HEK293 (cell line): ENCODE results near the gene RHOD.
A peak's percentile ranks its signal among the peaks of the same experiment; 100 is the strongest.

Experiments used
- BCL6B ChIP-seq: fragments of 450-650 bp; formaldehyde crosslinking; IDR thresholded peaks from 2 replicates; pipeline ENCODE4 v1.5.1; 2017; ENCODE audit warnings: missing biosample characterization, missing genetic modification characterization
- GLIS1 ChIP-seq: fragments of 450-650 bp; formaldehyde crosslinking; IDR thresholded peaks from 2 replicates; pipeline ENCODE4 v1.5.1; 2016; ENCODE audit warnings: missing biosample characterization, missing genetic modification characterization
- PRDM10 ChIP-seq: fragments of 450-650 bp; formaldehyde crosslinking; IDR thresholded peaks from 2 replicates; pipeline ENCODE4 v1.5.1; 2016; ENCODE audit warnings: missing biosample characterization, missing genetic modification characterization
- SCRT2 ChIP-seq: fragments of 450-650 bp; formaldehyde crosslinking; IDR thresholded peaks from 2 replicates; pipeline ENCODE4 v1.5.1; 2016; ENCODE audit warnings: missing biosample characterization, missing genetic modification characterization
- SP2 ChIP-seq: fragments of 450-650 bp; formaldehyde crosslinking; IDR thresholded peaks from 2 replicates; pipeline ENCODE4 v1.5.1; 2016; ENCODE audit warnings: missing biosample characterization, missing genetic modification characterization
- SP3 ChIP-seq: fragments of 450-650 bp; formaldehyde crosslinking; IDR thresholded peaks from 2 replicates; pipeline ENCODE4 v1.5.1; 2016; ENCODE audit warnings: missing biosample characterization, missing genetic modification characterization
- ZBTB21 ChIP-seq: fragments of 450-650 bp; formaldehyde crosslinking; IDR thresholded peaks from 2 replicates; pipeline ENCODE4 v1.5.1; 2017; ENCODE audit warnings: missing biosample characterization, missing genetic modification characterization
- ZFP69B ChIP-seq: fragments of 450-650 bp; formaldehyde crosslinking; IDR thresholded peaks from 2 replicates; pipeline ENCODE4 v1.5.1; 2016; ENCODE audit warnings: missing biosample characterization, missing genetic modification characterization
- ZNF114 ChIP-seq: fragments of 450-650 bp; formaldehyde crosslinking; IDR thresholded peaks from 2 replicates; pipeline ENCODE4 v1.5.0; 2017; ENCODE audit warnings: missing biosample characterization, missing genetic modification characterization
- ZNF169 ChIP-seq: fragments of 450-650 bp; formaldehyde crosslinking; IDR thresholded peaks from 2 replicates; pipeline ENCODE4 v1.5.1; 2016; ENCODE audit warnings: missing biosample characterization, missing genetic modification characterization
- ZNF174 ChIP-seq: fragments of 450-650 bp; formaldehyde crosslinking; IDR thresholded peaks from 2 replicates; pipeline ENCODE4 v1.5.0; 2017; ENCODE audit warnings: missing biosample characterization, mild to moderate bottlenecking, missing genetic modification characterization
- ZNF211 ChIP-seq: fragments of 450-650 bp; formaldehyde crosslinking; IDR thresholded peaks from 2 replicates; pipeline ENCODE4 v1.5.1; 2016; ENCODE audit warnings: low read depth, missing biosample characterization, missing genetic modification characterization
- ZNF214 ChIP-seq: fragments of 450-650 bp; formaldehyde crosslinking; IDR thresholded peaks from 2 replicates; pipeline ENCODE4 v1.5.1; 2017; ENCODE audit warnings: missing biosample characterization, mild to moderate bottlenecking, missing genetic modification characterization, borderline replicate concordance
- ZNF23 ChIP-seq: fragments of 450-650 bp; formaldehyde crosslinking; IDR thresholded peaks from 2 replicates; pipeline ENCODE4 v1.5.1; 2016; ENCODE audit warnings: missing biosample characterization, missing genetic modification characterization, borderline replicate concordance
- ZNF280D ChIP-seq: fragments of 450-650 bp; formaldehyde crosslinking; IDR thresholded peaks from 2 replicates; pipeline ENCODE4 v1.5.1; 2016; ENCODE audit warnings: missing biosample characterization, missing genetic modification characterization
- ZNF302 ChIP-seq: fragments of 450-650 bp; formaldehyde crosslinking; IDR thresholded peaks from 2 replicates; pipeline ENCODE4 v1.5.1; 2016; ENCODE audit warnings: missing biosample characterization, missing genetic modification characterization, low read depth
- ZNF362 ChIP-seq: fragments of 450-650 bp; formaldehyde crosslinking; IDR thresholded peaks from 2 replicates; pipeline ENCODE4 v1.5.1; 2016; ENCODE audit warnings: missing biosample characterization, missing genetic modification characterization
- ZNF366 ChIP-seq: fragments of 450-650 bp; formaldehyde crosslinking; conservative IDR thresholded peaks from 2 replicates; pipeline ENCODE4 v1.5.1; 2016; ENCODE audit warnings: missing biosample characterization, missing genetic modification characterization
- ZNF391 ChIP-seq: fragments of 450-650 bp; formaldehyde crosslinking; IDR thresholded peaks from 2 replicates; pipeline ENCODE4 v1.5.1; 2016; ENCODE audit warnings: low read depth, missing biosample characterization, missing genetic modification characterization, borderline replicate concordance
- ZNF433 ChIP-seq: fragments of 450-650 bp; formaldehyde crosslinking; IDR thresholded peaks from 2 replicates; pipeline ENCODE4 v1.5.1; 2016; ENCODE audit warnings: missing biosample characterization, missing genetic modification characterization, low read depth
- ZNF473 ChIP-seq: fragments of 450-650 bp; formaldehyde crosslinking; IDR thresholded peaks from 2 replicates; pipeline ENCODE4 v1.5.1; 2017; ENCODE audit warnings: missing biosample characterization, missing genetic modification characterization
- ZNF544 ChIP-seq: fragments of 450-650 bp; formaldehyde crosslinking; IDR thresholded peaks from 2 replicates; pipeline ENCODE4 v1.5.0; 2017; ENCODE audit warnings: missing biosample characterization, missing genetic modification characterization
- ZNF580 ChIP-seq: fragments of 450-650 bp; formaldehyde crosslinking; IDR thresholded peaks from 2 replicates; pipeline ENCODE4 v1.5.1; 2016; ENCODE audit warnings: missing biosample characterization, missing genetic modification characterization
- ZNF585B ChIP-seq: fragments of 450-650 bp; formaldehyde crosslinking; IDR thresholded peaks from 2 replicates; pipeline ENCODE4 v1.5.1; 2016; ENCODE audit warnings: missing biosample characterization, missing genetic modification characterization
- ZNF596 ChIP-seq: fragments of 450-650 bp; IDR thresholded peaks from 2 replicates; pipeline ENCODE4 v1.5.0; 2018; ENCODE audit warnings: missing biosample characterization, mild to moderate bottlenecking, missing genetic modification characterization, moderate library complexity
- ZNF654 ChIP-seq: fragments of 450-650 bp; formaldehyde crosslinking; IDR thresholded peaks from 2 replicates; pipeline ENCODE4 v1.5.1; 2016; ENCODE audit warnings: low read depth, missing biosample characterization, missing genetic modification characterization
- ZNF768 ChIP-seq: fragments of 450-650 bp; formaldehyde crosslinking; IDR thresholded peaks from 2 replicates; pipeline ENCODE4 v1.5.1; 2018; ENCODE audit warnings: missing biosample characterization, mild to moderate bottlenecking, missing genetic modification characterization
- ZNF791 ChIP-seq: fragments of 450-650 bp; formaldehyde crosslinking; IDR thresholded peaks from 2 replicates; pipeline ENCODE4 v1.5.1; 2016; ENCODE audit warnings: missing biosample characterization, missing genetic modification characterization

RHOD gene

GRCh38 chr11:67053896-67054329 lies 2.7 kb upstream of the RHOD start (continued):
- TF ChIP-seq ZNF169 = no peak
- TF ChIP-seq ZNF473 (tag by site-specific recombination) = no peak
- no peak for TF ChIP-seq ZNF580
- TF ChIP-seq ZNF362 = no peak
- no peak for TF ChIP-seq ZNF302 (tag by site-specific recombination)
- TF ChIP-seq ZNF585B (tag by site-specific recombination) = no peak
- no peak for TF ChIP-seq ZBTB21
- TF ChIP-seq ZNF366 (tag by site-specific recombination) = peak; percentile 86
- TF ChIP-seq ZNF174 (tag by site-specific recombination) = no peak
- TF ChIP-seq SP2 (tag by site-specific recombination) = no peak
- no peak for TF ChIP-seq SCRT2
- TF ChIP-seq ZNF214 (tag by site-specific recombination) = no peak
- TF ChIP-seq ZNF791 (tag by site-specific recombination) = no peak
- no peak for TF ChIP-seq ZNF23 (tag by site-specific recombination)
- TF ChIP-seq ZNF544 = no peak
- no peak for TF ChIP-seq ZNF391
- TF ChIP-seq ZNF114 (tag by site-specific recombination) = no peak
- TF ChIP-seq ZNF654 (tag by site-specific recombination) = peak; percentile 71
- no peak for TF ChIP-seq ZNF768
- no peak for TF ChIP-seq BCL6B (tag by site-specific recombination)
- no peak for TF ChIP-seq ZNF433 (tag by site-specific recombination)
- no peak for TF ChIP-seq ZFP69B
- no peak for TF ChIP-seq ZNF596 (tag by site-specific recombination)
- peak; percentile 34; the same call in 1 of the 2 replicates for TF ChIP-seq GLIS1 (tag by site-specific recombination)
- TF ChIP-seq ZNF280D (tag by site-specific recombination) = no peak
- TF ChIP-seq ZNF211 (tag by site-specific recombination) = no peak
- peak; percentile 32; the same call in 1 of the 2 replicates for TF ChIP-seq PRDM10 (tag by site-specific recombination)
- no peak for TF ChIP-seq SP3 (tag by site-specific recombination)
